Right cardiac atrium (tissue), 5 donors: ENCODE data around the gene CDK5R2. TPM values are rescaled to one million over a fixed set of nuclear protein-coding genes. Genes with fewer than 3 reads are reported as not detected.

Experiments
- ATAC-seq, 2 donors: fragments of 200-7000 bp; cut with Tn5 transposase; one replicate each; pipeline versions ENCODE4 v1.8.0 to v1.9.1; 2020; ENCODE audit warnings: moderate library complexity in 2 of 2, mild to moderate bottlenecking in 1 of 2
- DNase-seq, 3 donors: peaks; one replicate each; pipeline ENCODE4 v3.0.0-alpha.2; 2020
- H3K27ac ChIP-seq: one replicate; pipeline ENCODE4 v1.5.1; 2013; ENCODE audit warnings: mild to moderate bottlenecking, low read length, control low read depth, moderate library complexity
- H3K27me3 ChIP-seq: one replicate; pipeline ENCODE4 v1.6.1; 2013; ENCODE audit not compliant: control insufficient read depth, insufficient read depth
- H3K4me1 ChIP-seq: one replicate; pipeline ENCODE4 v1.6.1; 2013; ENCODE audit warnings: low read length; ENCODE audit not compliant: control insufficient read depth, insufficient read depth
- H3K4me3 ChIP-seq: one replicate; pipeline ENCODE4 v1.5.1; 2013; ENCODE audit warnings: low read length, control low read depth
- H3K9me3 ChIP-seq: one replicate; pipeline ENCODE4 v1.6.1; 2013; ENCODE audit warnings: low read length; ENCODE audit not compliant: control insufficient read depth
- WGBS: extraction: QIAGEN DNeasy Blood & Tissue Kit; methylation state at CpG from one replicate; pipeline ENCODE4 v1.1.7; 2013; 5-methylcytosine and 5-hydroxymethylcytosine counted together
- intact Hi-C, 4 donors: fragments of 100-400 bp; cut with DNase I; formaldehyde crosslinking; loops; one replicate each; pipeline versions ENCODE4 v1.11.0 to v1.14.0; 2022 to 2023
- microRNA-seq, 2 donors: library from miRNA; unstranded; fragments of <30 nt; microRNA quantifications; one replicate each; pipeline ENCODE4 v1.2.0, GENCODE V29; 2020 to 2021
- polyA plus RNA-seq: library from polyadenylated mRNA; stranded (reverse); fragments of 200-250 nt; gene quantifications from one replicate; pipeline ENCODE4 v1.2.3, GENCODE V29; 2013
- total RNA-seq, 4 donors: library from RNA; stranded (reverse); fragmentation: NEBNext Ultra II Directional; extraction: Animal tissue kit (Norgen Biotek cat#: 25700); gene quantifications; one replicate each; pipeline ENCODE4 v1.2.1, GENCODE V29; 2021
- donor health status: healthy with polysubstance abuse.
- donor health status: DM: no; HTN: yes; CAD: no.
- donor health status: DM: no; HTN: no; CAD: no.
- donor health status: DM: no; HTN: yes; CAD: no; lungs with severe emphysema.
- donor health status: DM: yes; HTN: yes; CAD: no.

Gene CDK5R2
- total and polyA plus RNA-seq, 5 donors = 0.09 TPM; not detected in 4

DNA sequence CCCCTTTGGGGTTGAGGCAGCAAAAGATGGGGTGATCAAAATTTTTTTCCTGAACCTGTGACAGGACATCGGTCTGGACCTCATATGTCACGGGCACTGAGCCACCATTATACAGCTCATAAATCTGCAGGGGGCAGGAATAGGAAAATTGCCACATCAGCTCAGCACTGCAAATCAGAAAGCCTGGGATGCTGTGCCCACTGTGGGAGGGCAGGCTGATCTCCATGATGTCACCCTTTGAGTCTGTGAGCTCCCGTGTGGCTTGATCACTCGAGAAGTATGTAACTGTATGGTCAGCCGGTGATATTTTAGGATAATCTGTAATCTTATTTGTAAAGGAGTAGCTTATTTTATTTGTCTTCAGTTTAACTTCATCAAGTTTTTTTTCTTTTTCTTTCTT lies 51.4 kb downstream of the CDK5R2 start:
- no peak overlapping the region for H3K4me3 ChIP-seq
- no peaks in the 10 kb centered on the region for H3K27me3 ChIP-seq
- H3K4me1 ChIP-seq = no peaks in the 10 kb centered on the region
- ATAC-seq = no peak
- no peak for DNase-seq
- intact Hi-C loops = no loop called here
- H3K9me3 ChIP-seq = no peaks in the 10 kb centered on the region
- WGBS = 82% methylated on average over 5 of the region's 5 CpGs
- H3K27ac ChIP-seq = no peak overlapping the region

Small RNAs within 50 kb of the gene (microRNA-seq; reads per million reads assigned to microRNA genes)
- gene MIR375 = 2.7 to 20.6 reads per million in 2 donors

Other genes starting within 250 kb of the CDK5R2 start
- gene TTLL4, start 248.8 kb upstream of the CDK5R2 start, total RNA-seq = 10 to 100 TPM in 1 of 4 donors, 1 to 10 TPM in 3; 5.7 to 15.8 (median 8.3) TPM
- gene TTLL4, start 248.8 kb upstream of the CDK5R2 start, polyA plus RNA-seq = 5.4 TPM
- 10 to 100 TPM; 15.0 to 20.2 (median 16.3) TPM for gene CYP27A1, start 177.5 kb upstream of the CDK5R2 start, total RNA-seq
- 14.0 TPM for gene CYP27A1, start 177.5 kb upstream of the CDK5R2 start, polyA plus RNA-seq
- gene PRKAG3, start 127.9 kb upstream of the CDK5R2 start, total RNA-seq = under 1 TPM in 2 of 4 donors, not detected in 2; 0.14 to 0.15 TPM
- 0.07 TPM for gene PRKAG3, start 127.9 kb upstream of the CDK5R2 start, polyA plus RNA-seq
- gene WNT6, start 99.9 kb upstream of the CDK5R2 start, total RNA-seq = 1 to 10 TPM in 3 of 4 donors, under 1 TPM in 1; 0.86 to 2.1 (median 1.2) TPM
- 1.7 TPM for gene WNT6, start 99.9 kb upstream of the CDK5R2 start, polyA plus RNA-seq
- not detected for gene WNT10A, start 78.8 kb upstream of the CDK5R2 start, total RNA-seq
- not detected for gene WNT10A, start 78.8 kb upstream of the CDK5R2 start, polyA plus RNA-seq
- not detected for gene FEV, start 25.5 kb downstream of the CDK5R2 start, total RNA-seq
- gene FEV, start 25.5 kb downstream of the CDK5R2 start, polyA plus RNA-seq = not detected
- not detected for gene CRYBA2, start 33.8 kb downstream of the CDK5R2 start, total RNA-seq
- not detected for gene CRYBA2, start 33.8 kb downstream of the CDK5R2 start, polyA plus RNA-seq
- not detected for gene CFAP65, start 81.8 kb downstream of the CDK5R2 start, total RNA-seq
- gene CFAP65, start 81.8 kb downstream of the CDK5R2 start, polyA plus RNA-seq = not detected
- gene IHH, start 101.3 kb downstream of the CDK5R2 start, total RNA-seq = not detected
- 0.05 TPM for gene IHH, start 101.3 kb downstream of the CDK5R2 start, polyA plus RNA-seq
- 1 to 10 TPM; 5.4 to 9.4 (median 9.2) TPM for gene NHEJ1, start 201.1 kb downstream of the CDK5R2 start, total RNA-seq
- 5.6 TPM for gene NHEJ1, start 201.1 kb downstream of the CDK5R2 start, polyA plus RNA-seq
- under 1 TPM; 0.56 to 0.95 (median 0.57) TPM for gene SLC23A3, start 210.4 kb downstream of the CDK5R2 start, total RNA-seq
- gene SLC23A3, start 210.4 kb downstream of the CDK5R2 start, polyA plus RNA-seq = 0.59 TPM
- 10 to 100 TPM; 40.0 to 53.1 (median 48.5) TPM for gene CNPPD1, start 217.3 kb downstream of the CDK5R2 start, total RNA-seq
- gene CNPPD1, start 217.3 kb downstream of the CDK5R2 start, polyA plus RNA-seq = 41.8 TPM
- gene RETREG2, start 218.6 kb downstream of the CDK5R2 start, total RNA-seq = 10 to 100 TPM; 35.2 to 47.3 (median 40.2) TPM
- 22.0 TPM for gene RETREG2, start 218.6 kb downstream of the CDK5R2 start, polyA plus RNA-seq
- gene ZFAND2B, start 247.1 kb downstream of the CDK5R2 start, total RNA-seq = 10 to 100 TPM; 21.8 to 28.9 (median 22.8) TPM
- 23.9 TPM for gene ZFAND2B, start 247.1 kb downstream of the CDK5R2 start, polyA plus RNA-seq